Prostate gland (tissue), 2 donors: Measurements from ENCODE around the gene IFNL2.

ENCODE experiments used
- POLR2A ChIP-seq: fragments of 450-650 bp; IDR thresholded peaks from one replicate; pipeline ENCODE4 v1.6.1; 2016; ENCODE audit warnings: antibody characterized with exemption, mild to moderate bottlenecking
- POLR2AphosphoS5 ChIP-seq: sonication (generic); formaldehyde crosslinking; IDR thresholded peaks from one replicate; pipeline ENCODE4 v1.6.1; 2017; ENCODE audit warnings: antibody characterized with exemption
- TF ChIP-seq, protein P1 (sequence below), 4 experiments: fragments of 200-600 bp in 2 of 4; fragments of 450-650 bp in 2 of 4; sonication (generic) in 2 of 4; IDR thresholded peaks; 1 replicate in 3 of 4; 2 replicates in 1 of 4; pipeline ENCODE4 v1.5.1; 2016 to 2019; ENCODE audit warnings: antibody characterized with exemption in 4 of 4, mild to moderate bottlenecking in 2 of 4, moderate library complexity in 2 of 4

GRCh38 chr19:39270036-39270871 lies 2.1 kb downstream of the IFNL2 start:
- TF ChIP-seq, protein P1, sequence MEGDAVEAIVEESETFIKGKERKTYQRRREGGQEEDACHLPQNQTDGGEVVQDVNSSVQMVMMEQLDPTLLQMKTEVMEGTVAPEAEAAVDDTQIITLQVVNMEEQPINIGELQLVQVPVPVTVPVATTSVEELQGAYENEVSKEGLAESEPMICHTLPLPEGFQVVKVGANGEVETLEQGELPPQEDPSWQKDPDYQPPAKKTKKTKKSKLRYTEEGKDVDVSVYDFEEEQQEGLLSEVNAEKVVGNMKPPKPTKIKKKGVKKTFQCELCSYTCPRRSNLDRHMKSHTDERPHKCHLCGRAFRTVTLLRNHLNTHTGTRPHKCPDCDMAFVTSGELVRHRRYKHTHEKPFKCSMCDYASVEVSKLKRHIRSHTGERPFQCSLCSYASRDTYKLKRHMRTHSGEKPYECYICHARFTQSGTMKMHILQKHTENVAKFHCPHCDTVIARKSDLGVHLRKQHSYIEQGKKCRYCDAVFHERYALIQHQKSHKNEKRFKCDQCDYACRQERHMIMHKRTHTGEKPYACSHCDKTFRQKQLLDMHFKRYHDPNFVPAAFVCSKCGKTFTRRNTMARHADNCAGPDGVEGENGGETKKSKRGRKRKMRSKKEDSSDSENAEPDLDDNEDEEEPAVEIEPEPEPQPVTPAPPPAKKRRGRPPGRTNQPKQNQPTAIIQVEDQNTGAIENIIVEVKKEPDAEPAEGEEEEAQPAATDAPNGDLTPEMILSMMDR (IDR thresholded peaks at IDR 0.05) = no peak
- no peak for TF ChIP-seq POLR2AphosphoS5
- TF ChIP-seq POLR2A = no peak
